A549 treated with AZD9567 at 1 μM for 4 hours (cell line): ENCODE results near the gene SGPP1. TPM values are rescaled to one million over a fixed set of nuclear protein-coding genes. Genes with fewer than 3 reads are reported as not detected.

Experiments
- total RNA-seq: library from RNA; stranded (reverse); fragments of 200-300 nt; extraction: Qiagen RNA extraction; gene quantifications from 5 replicates; pipeline ENCODE4 v1.2.3, GENCODE V29; 2022; ENCODE audit not compliant: insufficient read depth

The SGPP1 gene
- 10.0 to 19.3 TPM (median 17.2 TPM) in 5 replicates for total RNA-seq

GRCh38 chr14:63727736-63728728 lies at the start of gene SGPP1:
SGPP1 (minus strand) TSS chr14:63728065; CDS start chr14:63727944, 121 bp downstream.

GRCh38 chr14:63641473-63642228 lies 86.2 kb downstream of the SGPP1 start, which contains the start of gene WDR89:
WDR89 (minus strand) TSS chr14:63641871; CDS start chr14:63599942, 41,929 bp downstream.

Other genes starting within 250 kb of the SGPP1 start
- 21.0 to 25.1 TPM (median 23.7 TPM) in 5 replicates for gene PPP2R5E, start 184.7 kb downstream of the SGPP1 start, total RNA-seq
- gene WDR89, start 86.2 kb downstream of the SGPP1 start, total RNA-seq, result 8.5 to 14.8 TPM (median 10.3 TPM) in 5 replicates
- gene SYNE2, start 124.9 kb upstream of the SGPP1 start, total RNA-seq, result 9.5 to 10.9 TPM (median 10.7 TPM) in 5 replicates